Astrocyte of the hippocampus (primary cell): ENCODE measurements around the gene GPRC5C.

Experiments used
- DNase-seq: peaks from one replicate; pipeline ENCODE4 v3.0.0; 2011; ENCODE audit warnings: low read depth, low spot score

GPRC5C gene, protein sequence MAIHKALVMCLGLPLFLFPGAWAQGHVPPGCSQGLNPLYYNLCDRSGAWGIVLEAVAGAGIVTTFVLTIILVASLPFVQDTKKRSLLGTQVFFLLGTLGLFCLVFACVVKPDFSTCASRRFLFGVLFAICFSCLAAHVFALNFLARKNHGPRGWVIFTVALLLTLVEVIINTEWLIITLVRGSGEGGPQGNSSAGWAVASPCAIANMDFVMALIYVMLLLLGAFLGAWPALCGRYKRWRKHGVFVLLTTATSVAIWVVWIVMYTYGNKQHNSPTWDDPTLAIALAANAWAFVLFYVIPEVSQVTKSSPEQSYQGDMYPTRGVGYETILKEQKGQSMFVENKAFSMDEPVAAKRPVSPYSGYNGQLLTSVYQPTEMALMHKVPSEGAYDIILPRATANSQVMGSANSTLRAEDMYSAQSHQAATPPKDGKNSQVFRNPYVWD

DNA sequence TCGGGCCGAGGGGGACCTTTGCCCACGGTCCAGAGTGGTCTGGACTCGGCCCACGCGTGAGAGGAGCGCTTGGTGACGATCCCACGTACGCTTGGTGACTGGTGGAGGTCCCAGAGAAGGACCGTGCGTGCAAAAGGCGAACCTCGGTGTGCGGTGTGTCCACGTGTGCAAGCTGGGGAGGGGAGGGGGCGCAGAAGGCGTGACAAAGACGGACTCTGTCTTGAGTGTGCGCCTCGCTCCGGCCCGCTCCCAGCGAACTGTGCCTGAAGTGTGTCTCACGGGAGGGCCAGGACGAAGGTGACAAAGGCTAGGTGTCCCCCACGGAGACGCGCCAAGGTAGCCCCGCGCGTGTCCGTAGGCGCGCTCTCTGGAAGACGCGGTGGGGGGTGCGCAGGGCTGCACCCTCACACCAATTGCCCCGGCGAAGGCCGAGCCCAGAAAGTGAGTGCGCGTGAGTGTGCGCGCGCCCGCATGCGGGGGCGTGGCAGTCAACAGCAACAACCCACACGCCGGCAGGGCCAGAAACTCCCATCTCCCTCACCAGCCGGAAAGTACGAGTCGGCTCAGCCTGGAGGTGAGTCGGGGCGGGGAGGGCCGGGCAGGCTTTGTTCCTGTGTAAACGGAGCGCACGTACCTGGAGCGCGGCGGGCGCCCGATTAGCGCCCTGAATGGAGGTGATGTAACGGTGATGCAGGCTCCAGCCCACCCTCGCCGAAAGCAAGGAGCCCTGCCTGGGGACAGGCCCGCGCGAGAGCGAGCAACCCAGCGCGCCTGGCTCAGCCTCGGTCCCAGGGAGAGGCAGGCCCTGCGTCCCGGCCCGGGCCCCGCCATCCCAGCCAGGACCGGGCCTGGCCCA, at the start of gene GPRC5C:
Gene GPRC5C (plus strand): TSS at position 521 of the 856 bp plus-strand sequence. CDS start 7,689 bp downstream, outside the sequence.
- DNase-seq: peak; percentile 82

DNA sequence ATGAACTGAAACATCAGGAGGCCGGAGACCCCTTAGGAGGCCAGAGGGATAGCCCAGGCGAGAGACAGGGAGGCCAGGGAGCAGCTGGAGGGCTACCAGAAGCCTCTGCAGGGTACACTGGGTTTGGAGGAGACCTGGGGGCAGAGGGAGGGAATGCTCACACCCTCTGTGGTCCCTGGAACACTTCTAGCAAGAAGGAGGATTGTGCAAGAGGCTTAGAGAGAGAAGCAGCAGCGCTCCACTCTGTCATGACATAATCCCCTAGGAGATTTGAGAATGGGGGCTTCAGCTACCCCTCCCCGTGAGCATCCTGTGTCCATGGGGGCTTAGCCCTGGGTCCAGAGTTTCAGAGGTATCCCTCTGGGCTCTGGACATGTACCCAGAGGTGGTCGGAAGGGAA, 48.7 kb upstream of the GPRC5C start:
- no peak for DNase-seq

DNA sequence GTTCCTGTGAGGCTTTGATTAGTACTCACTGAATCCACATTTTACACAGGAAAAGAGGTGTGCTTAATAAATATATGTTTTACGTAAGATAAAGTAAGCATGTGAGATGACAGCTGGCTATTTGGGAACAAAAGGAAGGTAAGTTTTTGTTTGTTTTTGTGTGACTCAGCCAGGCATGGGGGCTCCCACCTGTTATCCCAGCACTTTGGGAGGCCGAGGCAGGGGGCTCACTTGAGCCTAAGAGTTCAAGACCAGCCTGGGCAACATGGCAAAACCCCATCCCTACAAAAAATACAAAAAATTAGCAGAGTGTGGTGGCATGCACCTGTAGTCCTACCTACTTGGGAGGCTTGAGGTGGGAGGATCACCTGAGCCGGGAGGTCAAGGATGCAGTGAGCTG, 46.7 kb upstream of the GPRC5C start:
- DNase-seq: no peak

DNA sequence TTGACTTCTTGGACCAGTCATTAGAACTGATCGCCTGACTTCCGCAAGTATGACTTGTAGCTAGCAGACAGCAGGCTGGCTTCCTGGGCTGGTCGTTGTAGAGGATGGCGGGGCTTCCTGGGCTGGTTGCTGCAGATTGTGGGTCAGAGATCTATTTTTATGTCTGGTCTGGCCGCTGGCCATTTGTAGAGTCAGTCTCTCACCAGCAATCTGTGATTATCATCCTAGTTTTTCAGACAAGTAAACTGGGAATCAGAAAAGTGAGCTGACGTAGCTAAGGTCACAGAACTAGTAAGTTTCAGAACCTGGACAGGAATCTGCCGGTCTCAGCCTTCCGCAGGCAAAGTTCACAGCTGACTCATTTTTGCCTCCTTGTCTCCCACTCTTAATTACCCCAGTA, 45.5 kb upstream of the GPRC5C start:
- DNase-seq: no peak

DNA sequence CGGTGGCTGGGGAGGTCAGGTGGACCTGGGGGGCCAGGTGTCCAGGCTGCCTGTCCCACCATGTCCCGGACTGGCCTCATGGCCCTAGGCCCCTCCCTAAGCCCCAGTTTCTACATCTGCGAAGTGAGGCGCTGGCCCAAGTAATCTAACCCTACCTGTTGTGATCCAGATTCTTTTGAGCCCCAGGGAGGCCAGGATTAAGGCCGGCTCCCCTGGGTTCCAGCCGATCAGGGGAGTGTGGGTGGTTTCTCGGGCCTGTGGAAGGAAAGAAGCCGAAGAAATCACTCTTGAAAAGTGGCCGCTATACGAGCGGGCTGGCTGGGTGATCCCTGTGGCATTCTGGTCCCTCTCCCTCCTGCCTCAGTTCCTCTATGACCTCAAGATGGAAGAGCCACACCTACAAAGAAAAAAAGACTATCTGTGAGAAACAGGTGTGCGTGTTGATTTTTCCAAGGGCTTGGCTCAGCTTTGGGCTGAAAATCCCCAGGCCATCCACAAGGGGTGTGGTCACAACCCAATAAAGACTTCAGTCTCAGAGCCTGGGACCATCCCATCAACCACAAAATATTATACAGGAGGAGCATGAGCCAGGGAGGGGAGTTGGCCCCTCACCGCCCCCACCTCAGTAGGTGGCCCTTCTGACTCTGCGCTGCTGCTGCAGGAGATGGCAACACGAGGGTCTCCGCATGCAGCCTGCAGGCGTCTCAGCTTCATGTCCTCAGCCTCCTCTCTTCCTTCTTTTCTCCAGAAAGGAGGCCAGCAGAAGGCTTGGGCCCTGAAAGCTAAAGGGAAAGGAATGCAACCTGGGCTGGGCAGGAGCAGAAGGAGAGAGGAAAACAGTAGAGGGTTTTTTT, 44.3 kb upstream of the GPRC5C start:
- DNase-seq: no peak

DNA sequence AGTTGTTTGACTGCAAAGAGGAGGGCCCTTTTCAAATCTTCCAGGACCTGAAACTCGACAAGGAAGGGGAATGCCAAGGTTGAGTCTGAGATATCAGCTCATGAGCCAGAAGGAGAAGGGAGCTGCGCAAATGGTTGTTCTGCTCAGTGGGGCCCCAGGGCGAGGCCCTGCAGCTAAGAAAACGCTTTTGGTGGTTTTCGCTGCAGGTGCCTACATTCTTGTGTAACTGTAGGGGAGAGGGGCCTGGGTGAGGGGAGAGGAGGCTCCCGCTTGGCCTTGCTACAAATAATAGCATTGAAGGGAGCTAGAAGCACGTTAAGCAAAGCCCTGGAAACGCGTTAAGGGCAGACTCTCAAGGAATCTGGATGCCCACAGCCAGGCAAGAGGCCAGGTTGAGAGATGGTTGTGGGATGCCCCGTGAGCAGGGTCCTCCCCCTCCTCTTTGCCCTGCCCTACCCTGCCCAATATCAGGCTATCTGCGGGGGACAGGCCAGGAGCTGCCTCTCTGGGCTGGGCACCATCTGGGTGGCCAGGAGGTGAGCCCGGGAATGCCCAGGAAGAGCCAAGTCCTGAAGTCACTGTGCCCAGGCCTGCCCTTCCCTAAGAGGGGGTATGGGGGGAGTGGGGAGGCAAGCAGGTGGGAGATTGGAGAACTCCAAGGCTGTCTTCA, 42.7 kb upstream of the GPRC5C start:
- no peak for DNase-seq

DNA sequence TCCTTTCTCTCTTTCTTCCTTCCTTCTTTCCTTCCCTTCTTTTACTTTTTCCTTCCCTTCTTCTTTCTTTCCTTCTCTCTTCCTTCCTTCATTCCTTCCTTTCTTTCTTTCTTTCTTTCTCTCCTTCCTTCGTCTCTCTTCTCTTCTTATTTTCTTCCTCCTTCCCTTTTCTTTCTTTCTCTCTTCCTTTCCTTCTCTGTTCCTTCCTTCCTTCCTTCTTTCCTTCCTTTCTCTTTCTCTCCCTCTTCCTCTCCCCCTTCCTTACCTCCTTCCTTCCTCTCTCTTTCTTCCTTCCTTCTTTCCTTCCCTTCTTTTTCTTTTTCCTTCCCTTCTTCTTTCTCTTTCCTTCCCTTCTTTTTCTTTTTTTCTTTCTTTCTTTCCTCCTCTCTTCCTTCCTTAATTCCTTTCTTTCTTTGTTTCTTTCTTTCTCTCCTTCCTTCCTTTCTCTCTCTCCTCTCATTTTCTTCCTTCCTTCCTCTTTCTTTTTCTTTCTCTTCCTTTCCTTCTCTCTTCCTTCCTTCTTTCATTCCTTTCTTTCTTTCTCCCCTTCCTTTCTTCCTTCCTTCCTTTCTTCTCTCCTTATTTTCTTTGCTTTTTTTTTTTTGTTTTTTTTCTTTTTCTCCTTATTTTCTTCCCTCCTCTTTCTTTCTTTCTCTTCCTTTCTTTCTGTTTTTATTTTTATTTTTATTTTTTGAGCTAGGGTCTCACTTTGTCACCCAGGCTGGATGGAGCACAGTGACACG, 41.8 kb upstream of the GPRC5C start:
- no peak for DNase-seq

DNA sequence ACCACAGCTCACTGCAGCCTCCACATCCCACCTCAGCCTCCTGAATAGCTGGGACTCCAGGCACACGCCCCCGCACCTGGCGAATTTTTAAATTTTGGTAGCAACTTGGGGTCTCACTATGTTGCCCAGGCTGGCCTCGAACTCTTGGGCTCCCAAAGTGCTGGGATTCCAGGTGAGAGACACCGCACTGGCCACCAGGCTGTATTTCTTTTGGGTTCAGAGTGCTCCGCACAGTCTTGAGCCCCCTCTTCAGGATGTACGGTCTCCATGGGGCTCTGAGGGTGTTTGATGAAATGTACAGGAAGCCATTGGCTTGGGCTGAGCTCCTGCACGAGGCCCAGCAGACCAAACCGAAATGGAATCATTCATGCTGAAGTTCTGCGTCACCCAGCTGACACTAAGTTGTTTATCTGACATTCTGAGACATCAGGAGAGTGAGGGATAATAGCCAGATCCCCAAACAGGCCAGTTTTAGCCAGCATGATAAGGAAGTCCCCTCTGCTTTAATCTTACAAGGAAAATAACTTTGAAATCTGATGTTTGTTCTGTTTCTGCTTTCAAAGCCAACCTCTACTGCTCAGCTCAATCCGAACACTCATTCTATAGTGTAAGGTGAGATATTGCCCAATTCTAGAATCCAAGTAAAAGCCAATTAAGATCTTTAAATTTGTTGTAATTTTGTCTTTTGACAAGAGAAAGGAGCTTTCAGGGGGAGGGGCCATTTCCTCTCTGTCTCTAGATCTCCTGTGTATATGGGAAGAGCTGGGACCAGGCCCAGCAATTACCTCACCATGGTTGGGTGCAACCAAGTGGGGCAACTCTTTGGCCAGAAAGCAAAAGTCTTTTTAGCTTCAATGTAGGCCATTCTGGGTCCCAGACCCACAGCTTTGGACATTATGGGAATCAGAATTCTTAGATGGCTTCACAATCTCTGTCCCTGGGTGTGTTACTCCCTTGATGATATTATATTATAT, 40.9 kb upstream of the GPRC5C start:
- no peak for DNase-seq

DNA sequence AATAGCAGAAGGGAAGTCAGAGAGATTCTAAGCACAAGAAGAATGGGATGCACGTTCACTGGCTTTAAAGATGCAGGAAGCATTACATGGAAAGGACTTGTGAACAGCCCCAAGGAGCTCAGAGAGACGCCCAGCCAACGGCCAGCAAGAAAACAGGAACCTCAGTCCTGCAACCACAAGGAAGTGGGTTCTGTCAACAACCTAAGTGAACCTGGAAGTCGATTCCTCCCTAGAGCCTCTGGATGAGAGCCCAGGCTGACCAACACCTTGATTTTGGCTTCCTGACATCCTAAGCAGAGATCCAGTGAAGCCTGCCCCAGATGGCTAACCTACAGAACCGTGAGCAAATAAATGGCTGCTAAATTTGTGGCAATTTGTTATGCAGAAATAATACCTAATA, 40.1 kb upstream of the GPRC5C start:
- no peak for DNase-seq

DNA sequence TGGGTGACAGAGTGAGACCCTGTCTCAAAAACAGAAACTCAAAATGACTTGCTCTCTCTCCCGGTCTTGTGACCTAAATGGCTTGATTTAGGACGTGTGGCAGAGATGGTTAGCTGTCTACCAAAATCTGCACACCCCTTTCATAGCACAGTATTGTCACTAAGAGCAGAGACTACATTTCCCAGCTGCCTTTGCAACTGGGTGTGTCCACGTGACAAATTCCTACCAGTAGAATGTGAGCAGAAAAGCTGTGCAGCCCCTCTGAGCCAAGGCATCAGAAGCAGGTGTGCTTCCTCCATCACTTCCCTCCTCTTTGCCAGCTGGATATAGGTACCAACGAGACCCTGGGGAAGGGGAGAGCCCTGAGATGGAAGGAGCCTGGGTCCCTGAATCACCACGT, 39.0 kb upstream of the GPRC5C start:
- no peak for DNase-seq

DNA sequence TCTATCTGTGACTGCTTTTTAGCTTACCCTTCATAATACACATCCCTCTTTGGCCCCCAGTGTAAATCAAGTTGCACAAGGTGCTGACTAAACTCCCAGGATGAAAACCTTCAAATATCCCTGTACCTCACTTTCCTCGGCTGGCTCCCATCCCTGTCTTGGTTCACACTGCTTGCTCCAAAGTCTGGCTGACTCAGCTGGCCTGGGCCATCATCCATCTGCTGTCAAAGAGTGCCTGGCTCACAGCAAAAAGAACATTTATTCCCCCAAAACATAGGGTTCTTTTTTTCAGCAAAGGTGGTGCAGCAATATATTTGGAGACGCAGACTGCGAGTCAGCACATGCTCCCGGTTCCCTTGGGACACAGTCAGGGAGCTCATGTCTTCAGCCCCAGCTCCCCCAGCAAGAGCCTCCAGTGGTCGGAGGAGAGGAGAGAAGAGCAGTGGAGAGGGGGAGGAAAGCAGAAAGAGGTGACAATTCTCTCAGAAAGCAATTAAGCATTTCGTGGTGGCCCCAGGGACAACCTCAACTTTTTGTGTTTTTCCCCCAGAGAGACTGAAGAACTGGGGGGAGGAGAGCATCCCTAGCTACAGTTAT, 38.4 kb upstream of the GPRC5C start:
- peak; percentile 34 for DNase-seq

DNA sequence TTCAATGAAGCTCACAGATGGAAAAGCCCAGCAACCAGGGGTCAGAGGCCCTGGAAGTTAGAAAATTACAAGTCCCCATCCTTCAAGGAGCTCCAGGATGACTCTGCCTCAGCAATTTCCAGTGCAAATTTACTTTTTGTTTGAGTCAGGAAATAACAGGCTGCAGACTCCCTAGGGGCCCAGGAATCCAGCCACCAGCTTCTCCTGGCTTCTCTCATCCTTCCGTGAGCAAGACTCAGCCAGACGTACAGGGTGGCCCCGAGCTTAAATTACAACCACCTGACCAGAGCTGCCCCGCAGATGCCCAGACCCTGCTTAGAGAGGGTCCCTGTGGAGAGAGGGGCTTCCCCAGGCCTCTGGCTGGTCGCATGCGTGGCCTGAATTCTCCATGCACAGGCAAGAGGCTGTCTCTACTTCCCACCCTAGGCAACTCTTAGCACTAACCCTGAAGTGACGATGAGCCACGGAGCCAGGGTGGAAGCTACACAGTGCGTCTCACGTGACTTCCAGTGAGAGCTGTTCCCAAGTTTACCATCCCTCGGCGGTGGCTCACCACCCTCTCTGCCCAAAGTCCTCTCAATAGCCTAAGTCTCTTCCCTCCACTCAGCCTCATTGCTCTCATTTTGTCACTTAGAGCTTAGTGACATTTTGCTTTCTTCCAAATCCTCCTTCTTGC, 37.5 kb upstream of the GPRC5C start:
- no peak for DNase-seq

DNA sequence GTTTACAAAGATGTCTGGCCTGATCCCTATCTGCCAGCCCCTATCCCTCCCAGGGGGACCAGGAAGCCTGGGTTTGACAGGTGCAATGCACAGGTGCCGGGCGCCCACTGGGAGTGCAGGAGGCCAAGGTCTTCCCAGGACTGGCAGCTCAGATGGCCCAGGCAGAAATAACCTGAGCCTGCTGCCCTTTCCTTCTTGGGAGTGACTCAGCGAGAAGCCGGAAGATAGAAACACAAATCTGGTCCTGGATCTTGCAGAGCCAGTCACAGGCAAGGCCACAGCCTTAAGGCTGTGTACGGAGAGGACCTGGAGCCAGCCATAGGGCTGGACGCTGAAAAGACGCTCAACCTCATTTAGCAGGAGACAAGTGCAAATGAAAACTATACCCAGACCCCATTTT, 36.9 kb upstream of the GPRC5C start:
- no peak for DNase-seq

DNA sequence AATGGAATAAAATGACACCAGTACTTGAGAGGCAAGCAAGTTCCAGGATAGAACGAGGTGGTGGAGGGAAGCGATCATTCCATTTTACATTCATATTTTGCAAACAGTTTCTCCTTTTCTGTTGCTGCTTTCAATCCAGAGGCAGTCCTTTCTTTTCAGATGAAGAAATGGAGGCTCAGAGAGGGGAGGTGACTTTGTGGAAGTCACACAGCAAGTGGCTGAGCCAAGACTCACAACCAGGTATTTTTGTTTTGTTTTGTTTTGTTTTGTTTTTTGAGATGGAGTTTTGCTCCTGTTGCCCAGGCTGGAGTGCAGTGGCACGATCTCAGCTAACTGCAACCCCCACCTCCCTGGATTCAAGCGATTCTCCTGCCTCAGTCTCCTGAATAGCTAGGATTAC, 35.3 kb upstream of the GPRC5C start:
- DNase-seq: no peak

DNA sequence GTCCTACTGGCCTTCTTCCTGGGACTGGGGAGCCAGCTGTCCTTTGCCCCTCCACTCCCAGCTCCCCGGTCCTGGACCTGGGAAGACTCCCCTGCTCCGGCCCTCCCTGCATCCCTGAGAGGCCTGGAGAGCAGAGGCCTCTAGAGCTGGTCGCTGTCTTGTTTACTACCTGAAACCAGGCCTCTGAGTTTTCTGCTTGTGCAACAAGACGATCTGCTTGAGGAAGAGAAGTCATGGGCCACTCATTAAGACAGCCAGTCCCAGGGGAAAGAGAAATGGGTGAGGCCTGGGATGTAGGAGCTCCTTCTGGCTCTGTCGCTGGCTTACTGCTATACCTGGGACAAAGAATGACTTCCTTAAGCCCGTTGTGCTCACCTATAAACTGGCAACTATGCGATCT, 29.8 kb upstream of the GPRC5C start:
- DNase-seq: no peak

DNA sequence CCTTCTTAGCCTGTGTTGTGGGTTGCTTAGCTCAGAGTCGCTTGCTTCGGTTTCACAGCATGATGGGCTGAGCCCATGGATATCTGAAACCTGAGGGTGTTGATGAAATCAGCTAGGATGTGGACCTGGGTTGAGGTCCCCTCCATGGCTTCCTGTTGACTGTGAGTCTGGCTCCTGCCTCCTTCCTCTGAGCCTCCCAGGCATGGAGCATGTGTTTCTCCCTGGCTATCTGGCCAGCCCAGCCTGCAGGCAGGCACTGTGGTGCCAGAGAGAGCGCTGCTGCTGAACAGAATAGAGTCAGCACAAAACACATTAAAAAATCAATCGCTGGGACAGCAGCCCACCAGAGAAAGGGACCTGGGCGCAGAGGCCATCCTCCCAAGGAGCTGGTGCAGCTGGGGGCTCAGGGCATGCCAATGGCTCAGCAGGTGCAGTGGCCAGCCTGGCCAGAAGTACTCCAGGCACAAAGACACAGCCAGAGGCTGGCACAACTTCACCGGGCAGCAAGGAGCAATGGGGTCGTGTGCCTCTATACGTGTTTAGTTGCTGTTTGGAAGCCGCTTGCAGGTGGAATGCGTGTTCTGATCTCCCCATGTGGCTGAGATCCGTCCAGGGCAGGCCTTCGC, 28.3 kb upstream of the GPRC5C start:
- no peak for DNase-seq

DNA sequence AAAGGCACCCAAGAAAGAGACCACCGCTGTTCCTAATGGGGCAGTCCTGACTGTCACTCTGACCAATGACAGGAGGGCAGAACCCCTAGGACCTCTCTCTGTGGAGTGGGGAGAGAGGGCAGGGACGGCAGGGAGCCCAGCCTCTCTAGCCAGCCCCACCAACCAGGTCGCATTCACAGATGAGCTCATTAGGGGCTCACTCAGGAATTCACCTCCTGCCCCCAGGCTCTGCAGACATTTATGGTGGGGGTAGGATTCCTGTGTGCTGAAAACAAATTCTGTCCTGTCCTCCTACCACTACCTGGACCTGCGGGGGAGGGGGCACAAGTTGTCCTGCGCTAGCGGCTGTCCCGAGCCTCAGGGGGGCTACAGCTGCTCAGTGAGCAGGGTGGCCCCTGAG, 27.7 kb upstream of the GPRC5C start:
- no peak for DNase-seq

DNA sequence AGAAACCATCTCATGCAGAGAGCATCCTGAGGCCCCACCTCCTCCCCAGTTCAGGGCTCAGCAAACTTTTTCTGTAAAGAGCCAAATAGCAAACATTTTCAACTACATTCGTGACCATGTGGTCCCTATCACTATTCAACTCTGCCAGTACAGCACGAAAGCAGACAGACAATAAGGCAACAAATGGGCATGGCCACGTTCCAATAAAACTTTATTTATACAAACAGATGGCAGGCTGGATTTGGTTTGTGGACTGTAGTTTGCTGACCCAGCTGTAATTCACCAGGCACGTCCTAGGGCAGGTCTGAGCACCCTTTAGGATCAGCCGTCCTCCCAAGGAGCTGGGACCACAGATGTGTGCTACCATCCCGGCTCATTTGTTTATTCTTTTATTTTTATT, 27.1 kb upstream of the GPRC5C start:
- no peak for DNase-seq
